GM23338 (cell line): ENCODE measurements around the gene CPXM2. TPM values are rescaled to one million over a fixed set of nuclear protein-coding genes. Genes with fewer than 3 reads are reported as not detected.

ENCODE experiments used
- ATAC-seq: fragments of 200-7000 bp; cut with Tn5 transposase; 3 replicates; pipeline ENCODE4 v1.9.1; 2020
- DNase-seq: peaks from one replicate; pipeline ENCODE4 v3.0.0-alpha.2; 2015; ENCODE audit warnings: low spot score
- H2AFZ ChIP-seq: fragments of 200-600 bp; sonication (generic); 2 replicates; pipeline ENCODE4 v1.8.0; 2016; ENCODE audit warnings: antibody characterized with exemption, mild to moderate bottlenecking, moderate library complexity
- H3F3A ChIP-seq: fragments of 200-600 bp; sonication (generic); replicated peaks from 2 replicates; pipeline ENCODE4 v1.8.0; 2017; ENCODE audit warnings: antibody characterized with exemption, mixed run types, low read depth
- H3K27ac ChIP-seq: fragments of 200-600 bp; sonication (generic); 2 replicates; pipeline ENCODE4 v1.6.1; 2016; ENCODE audit warnings: low read depth
- H3K27me3 ChIP-seq: fragments of 200-600 bp; sonication (generic); 2 replicates; pipeline ENCODE4 v1.8.0; 2016; ENCODE audit warnings: mild to moderate bottlenecking, mixed run types, moderate library complexity; ENCODE audit not compliant: insufficient read depth
- H3K36me3 ChIP-seq: fragments of 200-600 bp; sonication (generic); 2 replicates; pipeline ENCODE4 v1.8.0; 2016; ENCODE audit warnings: mild to moderate bottlenecking; ENCODE audit not compliant: insufficient read depth
- H3K4me1 ChIP-seq: fragments of 200-600 bp; sonication (generic); 2 replicates; pipeline ENCODE4 v1.8.0; 2016; ENCODE audit warnings: mild to moderate bottlenecking, moderate library complexity; ENCODE audit not compliant: insufficient read depth
- H3K4me2 ChIP-seq: fragments of 200-600 bp; sonication (generic); 2 replicates; pipeline ENCODE4 v1.7.1; 2017; ENCODE audit warnings: mixed run types
- H3K4me3 ChIP-seq: fragments of 200-600 bp; sonication (generic); 2 replicates; pipeline ENCODE4 v1.6.1; 2016; ENCODE audit warnings: mixed run types
- H3K79me2 ChIP-seq: fragments of 200-600 bp; sonication (generic); replicated peaks from 2 replicates; pipeline ENCODE4 v1.8.0; 2017; ENCODE audit warnings: mild to moderate bottlenecking; ENCODE audit not compliant: insufficient read depth
- H3K9me2 ChIP-seq: fragments of 200-600 bp; sonication (generic); 2 replicates; pipeline ENCODE4 v1.8.0; 2017; ENCODE audit not compliant: insufficient read depth
- H4K20me1 ChIP-seq: fragments of 200-600 bp; sonication (generic); replicated peaks from 2 replicates; pipeline ENCODE4 v1.8.0; 2017; ENCODE audit warnings: mild to moderate bottlenecking; ENCODE audit not compliant: insufficient read depth
- H3K27ac Mint-ChIP-seq: 2 replicates; pipeline ENCODE4 v1.8.0; 2020; ENCODE audit warnings: inconsistent platforms, mild to moderate bottlenecking, moderate library complexity, mixed read lengths
- H3K27me3 Mint-ChIP-seq: 3 replicates; pipeline ENCODE4 v1.8.0; 2022; ENCODE audit warnings: low read depth, mild to moderate bottlenecking, moderate library complexity, mixed read lengths, inconsistent platforms; ENCODE audit not compliant: insufficient read depth, poor library complexity
- H3K36me3 Mint-ChIP-seq: 3 replicates; pipeline ENCODE4 v1.8.0; 2021; ENCODE audit warnings: low read depth, mild to moderate bottlenecking, inconsistent platforms, moderate library complexity, mixed read lengths
- H3K4me1 Mint-ChIP-seq: 3 replicates; pipeline ENCODE4 v1.8.0; 2020; ENCODE audit warnings: mild to moderate bottlenecking, inconsistent platforms, mixed read lengths
- H3K4me3 Mint-ChIP-seq: 3 replicates; pipeline ENCODE4 v1.8.0; 2021; ENCODE audit warnings: moderate library complexity, mild to moderate bottlenecking, inconsistent platforms, mixed read lengths
- H3K9me3 Mint-ChIP-seq: 3 replicates; pipeline ENCODE4 v1.8.0; 2020; ENCODE audit warnings: moderate library complexity, mild to moderate bottlenecking, inconsistent platforms, mixed read lengths
- JUNB ChIP-seq: IDR thresholded peaks from one replicate; pipeline ENCODE4 v1.6.1; 2016; ENCODE audit warnings: antibody characterized with exemption; ENCODE audit not compliant: unreplicated experiment
- POLR2AphosphoS5 ChIP-seq: IDR thresholded peaks from 2 replicates; pipeline ENCODE4 v1.6.1; 2016; ENCODE audit warnings: antibody characterized with exemption, low read depth
- REST ChIP-seq: IDR thresholded peaks from one replicate; pipeline ENCODE4 v1.6.1; 2018; ENCODE audit warnings: antibody characterized with exemption; ENCODE audit not compliant: unreplicated experiment
- STAT1 ChIP-seq: IDR thresholded peaks from one replicate; pipeline ENCODE4 v1.6.1; 2016; ENCODE audit warnings: antibody characterized with exemption; ENCODE audit not compliant: unreplicated experiment
- polyA plus RNA-seq: library from polyadenylated mRNA; unstranded; fragments of >200 nt; fragmentation: Nextera tagmentation; extraction: Ambion mirVana; gene quantifications from 2 replicates; pipeline ENCODE4 v1.2.1, GENCODE V29; 2016
- total RNA-seq: library from RNA; depleted of rRNA; stranded (reverse); fragments of >200 nt; shearing (Covaris generic); gene quantifications from 2 replicates; pipeline ENCODE4 v1.2.3, GENCODE V29; 2014
- TF ChIP-seq, protein P1 (sequence below): fragments of 250-450 bp; sonication (Bioruptor Pico); IDR thresholded peaks from 2 replicates; pipeline ENCODE4 v1.5.0; 2020; ENCODE audit warnings: mild to moderate bottlenecking, moderate library complexity

Gene CPXM2
- total and polyA plus RNA-seq, 2 experiments from 2014 or later: 1.6 to 8.1 TPM

DNA sequence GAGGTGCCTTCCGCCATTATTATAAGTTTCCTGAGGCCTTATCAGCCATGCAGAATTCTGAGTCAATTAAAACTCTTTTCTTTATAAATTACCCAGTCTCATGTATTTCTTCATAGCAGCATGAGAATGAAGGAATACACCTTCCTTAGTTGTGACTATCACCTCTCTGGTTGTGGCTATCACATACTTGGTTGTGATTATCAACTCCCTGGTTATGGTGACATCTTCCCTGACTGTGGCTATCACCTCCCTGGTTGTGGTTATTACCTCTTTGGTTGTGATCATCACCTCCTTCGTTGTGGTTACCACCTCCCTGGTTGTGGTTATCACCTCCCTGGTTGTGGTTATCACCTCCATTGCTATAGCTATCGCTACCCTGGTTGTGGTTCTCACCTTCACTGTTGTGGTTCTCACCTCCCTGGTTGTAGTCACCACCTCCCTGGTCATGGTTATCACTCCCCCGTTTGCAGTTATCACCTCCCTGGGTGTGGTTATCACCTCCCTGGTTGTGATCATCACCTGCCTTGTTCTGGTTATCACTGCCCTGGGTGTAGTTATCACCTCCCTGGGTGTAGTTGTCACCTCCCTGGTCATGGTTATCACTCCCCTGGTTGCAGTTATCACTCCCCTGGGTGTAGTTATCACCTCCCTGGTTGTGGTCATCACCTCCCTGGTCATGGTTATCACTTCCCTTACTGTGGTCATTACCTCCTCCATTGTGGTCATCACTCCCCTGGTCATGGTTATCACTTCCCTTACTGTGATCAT lies 119.5 kb downstream of the CPXM2 start (continued):
- TF ChIP-seq STAT1 (no peak), JUNB (no peak)
- TF ChIP-seq, protein P1, sequence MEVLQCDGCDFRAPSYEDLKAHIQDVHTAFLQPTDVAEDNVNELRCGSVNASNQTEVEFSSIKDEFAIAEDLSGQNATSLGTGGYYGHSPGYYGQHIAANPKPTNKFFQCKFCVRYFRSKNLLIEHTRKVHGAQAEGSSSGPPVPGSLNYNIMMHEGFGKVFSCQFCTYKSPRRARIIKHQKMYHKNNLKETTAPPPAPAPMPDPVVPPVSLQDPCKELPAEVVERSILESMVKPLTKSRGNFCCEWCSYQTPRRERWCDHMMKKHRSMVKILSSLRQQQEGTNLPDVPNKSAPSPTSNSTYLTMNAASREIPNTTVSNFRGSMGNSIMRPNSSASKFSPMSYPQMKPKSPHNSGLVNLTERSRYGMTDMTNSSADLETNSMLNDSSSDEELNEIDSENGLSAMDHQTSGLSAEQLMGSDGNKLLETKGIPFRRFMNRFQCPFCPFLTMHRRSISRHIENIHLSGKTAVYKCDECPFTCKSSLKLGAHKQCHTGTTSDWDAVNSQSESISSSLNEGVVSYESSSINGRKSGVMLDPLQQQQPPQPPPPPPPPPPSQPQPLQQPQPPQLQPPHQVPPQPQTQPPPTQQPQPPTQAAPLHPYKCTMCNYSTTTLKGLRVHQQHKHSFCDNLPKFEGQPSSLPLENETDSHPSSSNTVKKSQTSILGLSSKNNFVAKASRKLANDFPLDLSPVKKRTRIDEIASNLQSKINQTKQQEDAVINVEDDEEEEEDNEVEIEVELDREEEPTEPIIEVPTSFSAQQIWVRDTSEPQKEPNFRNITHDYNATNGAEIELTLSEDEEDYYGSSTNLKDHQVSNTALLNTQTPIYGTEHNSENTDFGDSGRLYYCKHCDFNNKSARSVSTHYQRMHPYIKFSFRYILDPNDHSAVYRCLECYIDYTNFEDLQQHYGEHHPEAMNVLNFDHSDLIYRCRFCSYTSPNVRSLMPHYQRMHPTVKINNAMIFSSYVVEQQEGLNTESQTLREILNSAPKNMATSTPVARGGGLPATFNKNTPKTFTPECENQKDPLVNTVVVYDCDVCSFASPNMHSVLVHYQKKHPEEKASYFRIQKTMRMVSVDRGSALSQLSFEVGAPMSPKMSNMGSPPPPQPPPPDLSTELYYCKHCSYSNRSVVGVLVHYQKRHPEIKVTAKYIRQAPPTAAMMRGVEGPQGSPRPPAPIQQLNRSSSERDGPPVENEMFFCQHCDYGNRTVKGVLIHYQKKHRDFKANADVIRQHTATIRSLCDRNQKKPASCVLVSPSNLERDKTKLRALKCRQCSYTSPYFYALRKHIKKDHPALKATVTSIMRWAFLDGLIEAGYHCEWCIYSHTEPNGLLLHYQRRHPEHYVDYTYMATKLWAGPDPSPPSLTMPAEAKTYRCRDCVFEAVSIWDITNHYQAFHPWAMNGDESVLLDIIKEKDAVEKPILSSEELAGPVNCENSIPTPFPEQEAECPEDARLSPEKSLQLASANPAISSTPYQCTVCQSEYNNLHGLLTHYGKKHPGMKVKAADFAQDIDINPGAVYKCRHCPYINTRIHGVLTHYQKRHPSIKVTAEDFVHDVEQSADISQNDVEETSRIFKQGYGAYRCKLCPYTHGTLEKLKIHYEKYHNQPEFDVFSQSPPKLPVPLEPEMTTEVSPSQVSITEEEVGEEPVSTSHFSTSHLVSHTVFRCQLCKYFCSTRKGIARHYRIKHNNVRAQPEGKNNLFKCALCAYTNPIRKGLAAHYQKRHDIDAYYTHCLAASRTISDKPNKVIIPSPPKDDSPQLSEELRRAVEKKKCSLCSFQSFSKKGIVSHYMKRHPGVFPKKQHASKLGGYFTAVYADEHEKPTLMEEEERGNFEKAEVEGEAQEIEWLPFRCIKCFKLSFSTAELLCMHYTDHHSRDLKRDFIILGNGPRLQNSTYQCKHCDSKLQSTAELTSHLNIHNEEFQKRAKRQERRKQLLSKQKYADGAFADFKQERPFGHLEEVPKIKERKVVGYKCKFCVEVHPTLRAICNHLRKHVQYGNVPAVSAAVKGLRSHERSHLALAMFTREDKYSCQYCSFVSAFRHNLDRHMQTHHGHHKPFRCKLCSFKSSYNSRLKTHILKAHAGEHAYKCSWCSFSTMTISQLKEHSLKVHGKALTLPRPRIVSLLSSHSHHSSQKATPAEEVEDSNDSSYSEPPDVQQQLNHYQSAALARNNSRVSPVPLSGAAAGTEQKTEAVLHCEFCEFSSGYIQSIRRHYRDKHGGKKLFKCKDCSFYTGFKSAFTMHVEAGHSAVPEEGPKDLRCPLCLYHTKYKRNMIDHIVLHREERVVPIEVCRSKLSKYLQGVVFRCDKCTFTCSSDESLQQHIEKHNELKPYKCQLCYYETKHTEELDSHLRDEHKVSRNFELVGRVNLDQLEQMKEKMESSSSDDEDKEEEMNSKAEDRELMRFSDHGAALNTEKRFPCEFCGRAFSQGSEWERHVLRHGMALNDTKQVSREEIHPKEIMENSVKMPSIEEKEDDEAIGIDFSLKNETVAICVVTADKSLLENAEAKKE: no peak

DNA sequence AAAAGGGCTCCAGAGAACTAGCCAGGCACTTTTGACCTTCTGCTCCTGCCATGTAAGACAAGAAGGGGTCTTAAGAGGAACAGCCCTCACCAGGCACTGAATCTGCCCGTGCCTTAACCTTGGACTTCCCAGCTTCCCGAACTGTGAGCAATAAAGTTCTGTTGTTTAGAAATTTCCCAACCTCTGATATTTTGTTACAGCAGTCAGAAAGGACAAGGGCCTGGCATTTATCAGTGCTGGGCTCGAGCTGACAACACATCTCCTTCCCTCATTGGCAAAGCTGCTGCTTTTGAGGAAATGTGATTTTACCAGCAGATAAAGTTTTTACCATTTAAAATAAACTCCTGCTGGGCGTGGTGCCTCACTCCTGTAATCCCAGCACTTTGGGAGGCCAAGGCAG lies 122.0 kb downstream of the CPXM2 start:
- no peaks in the 10 kb centered on the region for H3K36me3 ChIP-seq
- TF ChIP-seq REST (no peak), POLR2AphosphoS5 (no peak)
- TF ChIP-seq, protein P1: no peak

More for the DNA sequence above, 122.0 kb downstream of the CPXM2 start:
- Histone ChIP-seq H3K4me2 (no peak overlapping the region), H3K27me3 (no peaks in the 10 kb centered on the region), H2AFZ (no peak overlapping the region), H3K9me2 (0 out of 2 replicates have a peak, but pooled peaks cover 3% of the 10 kb centered on the region), H3F3A (no peaks in the 10 kb centered on the region), H3K4me1 (no peaks in the 10 kb centered on the region), H4K20me1 (no peaks in the 10 kb centered on the region), H3K4me3 (no peak overlapping the region), H3K27ac (no peak overlapping the region), H3K79me2 (no peaks in the 10 kb centered on the region)
- no peaks in the 10 kb centered on the region for H3K9me3 Mint-ChIP-seq
- H3K4me3 Mint-ChIP-seq: no peak overlapping the region
- ATAC-seq (no peak), DNase-seq (no peak)
- peaks cover 7% of the 10 kb centered on the region; the same call in 2 of the 3 replicates for H3K4me1 Mint-ChIP-seq
- H3K36me3 Mint-ChIP-seq: no peaks in the 10 kb centered on the region; the same call in 2 of the 3 replicates
- H3K27ac Mint-ChIP-seq: no peak overlapping the region
- peaks cover 3% of the 10 kb centered on the region for H3K27me3 Mint-ChIP-seq
